ENCODE results near the gene EIF4H.
"Not testable (repeated sequence)": the region's sequence is repeated elsewhere in the genome, so short reads cannot be mapped to it uniquely, and the experiment has no call there.

Gene EIF4H

DNA sequence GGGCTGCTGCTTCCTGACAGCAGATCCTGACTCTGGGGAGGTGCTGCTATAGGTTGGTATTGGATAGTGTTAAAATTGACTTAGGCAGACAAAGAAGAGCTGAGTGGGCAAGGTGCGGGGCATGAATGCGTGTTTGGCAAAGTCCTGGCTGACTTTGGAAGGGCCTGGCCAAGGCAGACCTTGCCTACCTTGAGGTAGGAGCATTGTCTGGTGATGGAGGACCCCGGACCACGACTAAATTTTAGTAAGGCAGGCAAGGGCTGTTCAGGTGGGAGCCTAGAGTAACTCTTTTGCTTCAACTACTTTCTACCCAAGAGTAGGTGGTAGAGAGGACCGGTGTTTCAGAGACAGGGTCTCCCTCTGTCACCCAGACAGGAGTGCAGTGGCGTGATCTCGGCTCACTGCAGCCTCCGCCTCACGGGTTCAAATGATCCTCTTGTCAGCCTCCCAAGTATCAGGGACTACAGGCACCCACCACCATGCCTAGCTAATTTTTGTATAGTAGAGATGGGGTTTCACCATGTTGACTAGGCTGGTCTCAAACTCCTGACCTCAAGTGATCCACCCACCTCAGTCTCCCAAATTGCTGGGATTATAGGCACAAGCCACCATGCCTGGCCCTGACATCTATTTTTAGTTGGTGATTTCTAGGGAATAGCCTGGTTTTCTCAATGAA is 23.4 kb downstream of the EIF4H start:
- no peak for DNase-seq (ENCODE audit: low read depth in 1 of 2, low spot score in 1 of 2)

DNA sequence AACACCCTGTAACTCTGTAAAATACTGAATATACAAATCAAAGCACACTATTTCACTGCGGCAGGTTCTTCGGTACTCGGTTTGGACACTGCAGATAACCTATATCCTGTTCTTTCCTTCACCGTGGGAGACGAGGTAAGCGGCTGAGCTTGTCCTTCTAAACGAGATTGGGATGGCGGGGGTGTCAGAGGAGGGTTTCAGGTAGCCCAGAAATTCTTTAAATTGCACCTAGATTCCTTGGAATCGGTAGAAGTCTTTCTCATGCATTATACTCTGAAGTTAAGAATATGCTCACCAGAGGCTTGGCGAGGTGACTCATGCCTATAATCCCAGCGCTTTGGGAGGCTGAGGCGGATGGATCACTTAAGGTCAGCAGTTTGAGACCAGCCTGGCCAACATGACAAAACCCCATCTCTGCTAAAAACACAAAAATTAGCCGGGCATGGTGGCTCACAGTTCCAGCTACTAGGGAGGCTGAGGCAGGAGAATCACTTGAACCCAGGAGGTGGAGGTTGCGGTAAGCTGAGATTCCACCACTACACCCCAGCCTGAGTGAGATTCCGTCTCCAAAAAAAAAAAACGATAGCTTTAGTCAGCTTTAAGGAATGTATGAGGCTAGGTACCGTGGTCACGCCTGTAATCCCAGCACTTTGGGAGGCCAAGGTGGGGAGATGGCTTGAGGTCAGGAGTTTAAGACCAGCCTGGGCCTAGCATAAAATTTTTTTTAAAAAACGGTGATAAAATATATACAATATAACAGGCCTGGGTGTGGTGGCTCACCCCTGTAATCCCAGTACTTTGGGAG is 25.6 kb downstream of the EIF4H start:
- no peak for DNase-seq (ENCODE audit: low read depth in 1 of 2, low spot score in 1 of 2)

DNA sequence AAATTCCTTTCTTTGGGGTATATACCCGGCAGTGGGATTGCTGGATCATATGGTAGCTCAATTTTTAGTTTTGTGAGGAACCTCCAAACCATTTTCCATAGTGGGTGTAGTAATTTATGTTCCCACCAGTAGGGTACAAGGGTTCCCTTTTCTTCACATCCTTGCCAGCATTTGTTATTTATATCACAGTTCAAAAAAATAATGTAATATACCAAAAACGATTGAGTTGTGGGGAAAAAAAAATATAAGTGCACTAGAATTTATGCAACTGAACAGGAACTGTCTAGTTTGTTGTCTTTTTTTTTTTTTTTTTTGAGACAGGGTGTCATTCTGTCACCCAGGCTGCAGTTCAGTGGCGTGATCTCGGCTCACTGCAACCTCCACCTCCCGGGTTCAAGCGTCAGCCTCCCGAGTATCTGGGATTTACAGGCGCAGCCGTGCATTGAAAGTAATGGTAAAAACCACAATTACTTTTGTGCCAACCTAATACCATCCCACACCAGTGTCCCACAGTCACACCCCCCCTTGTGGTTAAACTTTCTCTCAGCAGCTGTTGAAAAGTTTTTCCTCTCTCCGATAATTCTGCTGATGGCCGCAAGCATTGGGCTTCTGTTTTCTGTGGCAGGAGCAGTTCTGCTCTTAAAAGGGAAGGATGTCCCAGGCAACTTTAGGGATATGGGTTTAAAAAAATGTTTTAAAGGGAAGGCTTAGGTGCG is 28.8 kb downstream of the EIF4H start:
- no peak for DNase-seq (ENCODE audit: low read depth in 1 of 2, low spot score in 1 of 2)

DNA sequence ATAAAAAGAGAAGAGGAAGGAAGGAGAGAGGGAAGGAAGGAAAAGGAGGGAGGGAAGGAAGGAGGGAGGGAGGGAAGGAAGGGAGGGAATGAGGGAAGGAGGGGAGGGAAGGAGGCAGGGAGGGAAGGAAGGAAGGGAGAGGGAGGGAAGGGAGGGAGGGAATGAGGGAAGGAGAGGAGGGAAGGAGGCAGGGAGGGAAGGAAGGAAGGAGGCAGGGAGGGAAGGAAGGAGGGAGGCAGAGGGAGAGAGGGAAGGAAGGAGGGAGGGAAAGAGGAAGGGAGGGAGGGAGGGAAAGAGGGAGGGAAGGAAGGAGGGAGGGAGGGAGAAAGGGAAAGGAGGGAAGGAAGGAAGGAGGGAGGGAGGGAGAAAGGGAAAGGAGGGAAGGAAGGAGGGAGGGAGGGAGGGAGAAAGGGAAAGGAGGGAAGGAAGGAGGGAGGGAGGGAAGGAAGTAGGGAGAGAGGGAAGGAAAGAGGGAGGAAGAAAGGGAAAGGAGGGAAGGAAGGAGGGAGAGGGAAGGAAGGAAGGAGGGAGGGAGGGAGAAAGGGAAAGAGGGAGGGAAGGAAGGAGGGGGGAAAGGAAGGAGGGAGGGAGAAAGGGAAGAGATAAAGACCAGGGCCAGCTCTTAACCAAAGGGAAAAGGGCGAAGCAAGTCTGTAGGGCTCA is 29.9 kb downstream of the EIF4H start:
- DNase-seq (ENCODE audit: low read depth in 1 of 2, low spot score in 1 of 2) = no peak

DNA sequence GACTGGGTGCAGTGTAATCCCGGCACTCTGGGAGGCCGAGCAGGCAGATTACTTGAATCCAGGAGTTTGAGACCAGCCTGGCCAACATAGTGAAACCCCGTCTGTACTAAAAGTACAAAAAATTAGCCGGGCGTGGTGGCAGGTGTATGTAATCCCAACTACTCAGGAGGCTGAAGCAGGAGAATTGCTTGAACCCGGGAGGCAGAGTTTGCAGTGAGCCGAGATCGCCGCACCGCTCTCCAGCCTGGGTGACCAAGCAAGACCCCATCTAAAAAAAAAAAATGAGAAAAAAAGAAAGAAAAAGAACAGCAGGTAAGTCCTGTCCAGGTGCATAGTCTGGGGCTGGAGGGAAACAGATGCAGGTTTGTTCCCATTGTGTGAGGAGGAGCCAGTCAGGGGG is 31.9 kb downstream of the EIF4H start:
- DNase-seq (ENCODE audit: low read depth in 1 of 2, low spot score in 1 of 2) = not testable (repeated sequence)

DNA sequence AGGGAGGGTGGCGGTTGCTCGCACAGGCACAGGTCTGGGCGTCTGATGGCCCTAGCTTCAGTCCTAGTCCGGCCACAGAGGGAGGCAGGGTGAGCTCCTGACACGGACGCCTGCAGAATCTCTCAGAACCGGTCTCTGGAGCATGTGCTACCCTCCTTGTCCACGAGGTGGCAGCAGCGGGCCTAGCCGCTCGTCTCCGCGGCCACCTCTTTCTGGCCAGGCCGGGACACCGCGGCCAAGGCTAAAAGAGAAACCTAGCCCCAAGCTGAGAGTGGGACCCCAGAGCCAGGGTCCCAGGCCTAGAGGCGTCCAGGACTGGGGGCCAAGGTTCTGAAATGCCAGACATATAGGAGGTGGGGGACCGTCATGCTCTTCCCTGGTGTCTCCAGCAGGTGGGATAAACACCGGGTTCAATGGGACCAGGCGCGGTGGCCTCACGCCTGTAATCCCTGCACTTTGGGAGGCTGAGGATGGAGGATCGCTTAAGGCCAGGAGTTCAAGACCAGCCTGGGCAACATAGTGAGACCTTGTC is 32.5 kb downstream of the EIF4H start:
- peak; percentile 63 to 72 for DNase-seq (ENCODE audit: low read depth in 1 of 2, low spot score in 1 of 2)

DNA sequence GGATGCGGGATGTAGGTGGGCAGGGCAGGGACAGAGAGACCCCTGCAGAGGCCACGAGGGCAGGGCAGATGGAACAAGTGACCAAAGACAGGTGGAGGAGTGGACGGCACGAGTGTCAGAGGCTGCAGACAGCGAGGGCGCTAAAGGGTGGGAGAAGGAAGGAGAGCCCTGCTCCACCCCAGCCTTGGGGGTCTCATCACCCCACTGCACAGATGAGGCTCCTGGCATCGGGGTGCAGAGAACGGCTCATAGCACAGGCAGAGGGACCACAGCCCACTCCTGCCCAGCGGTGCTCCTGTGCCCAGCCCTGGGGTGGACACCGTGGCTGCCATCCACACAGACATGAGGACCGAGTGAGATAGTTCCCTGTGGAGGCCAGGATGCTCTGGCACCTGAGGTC is 33.4 kb downstream of the EIF4H start:
- DNase-seq (ENCODE audit: low read depth in 1 of 2, low spot score in 1 of 2) = no peak

DNA sequence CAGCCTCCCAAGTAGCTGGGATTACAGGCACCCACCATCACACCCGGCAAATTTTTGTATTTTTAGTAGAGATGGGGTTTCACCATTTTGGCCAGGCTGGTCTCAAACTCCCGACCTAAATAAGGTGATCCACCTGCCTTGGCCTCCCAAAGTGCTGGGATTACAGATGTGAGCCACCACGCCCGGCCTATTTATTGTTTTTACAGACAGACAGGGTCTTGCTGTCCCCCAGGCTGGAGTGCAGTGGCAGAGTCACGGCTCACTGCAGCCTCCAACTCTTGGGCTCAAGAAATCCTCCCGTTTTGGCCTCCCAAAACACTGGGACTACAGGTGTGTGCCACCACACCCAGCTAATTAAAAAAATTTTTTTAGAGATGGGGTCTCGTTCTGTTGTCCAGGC is 34.1 kb downstream of the EIF4H start:
- not testable (repeated sequence) for DNase-seq (ENCODE audit: low read depth in 1 of 2, low spot score in 1 of 2)

DNA sequence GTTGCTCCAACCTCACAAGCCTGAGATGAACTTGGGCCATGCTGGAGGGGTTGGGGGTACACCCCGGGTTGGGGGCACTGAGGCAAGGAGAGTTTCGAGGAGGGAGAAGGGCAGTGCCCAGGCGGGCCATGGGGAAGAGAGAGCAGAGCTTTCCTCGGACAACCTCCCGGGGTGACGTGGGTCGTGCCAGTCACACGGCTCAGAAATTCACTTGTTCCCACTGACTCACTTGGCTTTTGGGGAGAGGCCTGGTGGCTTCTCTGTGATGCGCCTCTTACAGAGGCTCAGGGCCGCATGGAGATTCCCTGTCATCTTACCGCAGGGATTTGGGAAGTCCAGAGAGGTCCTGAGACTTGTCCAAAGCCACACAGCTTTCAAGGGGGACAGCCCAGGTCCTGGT is 38.5 kb downstream of the EIF4H start:
- no peak for DNase-seq (ENCODE audit: low read depth in 1 of 2, low spot score in 1 of 2)

DNA sequence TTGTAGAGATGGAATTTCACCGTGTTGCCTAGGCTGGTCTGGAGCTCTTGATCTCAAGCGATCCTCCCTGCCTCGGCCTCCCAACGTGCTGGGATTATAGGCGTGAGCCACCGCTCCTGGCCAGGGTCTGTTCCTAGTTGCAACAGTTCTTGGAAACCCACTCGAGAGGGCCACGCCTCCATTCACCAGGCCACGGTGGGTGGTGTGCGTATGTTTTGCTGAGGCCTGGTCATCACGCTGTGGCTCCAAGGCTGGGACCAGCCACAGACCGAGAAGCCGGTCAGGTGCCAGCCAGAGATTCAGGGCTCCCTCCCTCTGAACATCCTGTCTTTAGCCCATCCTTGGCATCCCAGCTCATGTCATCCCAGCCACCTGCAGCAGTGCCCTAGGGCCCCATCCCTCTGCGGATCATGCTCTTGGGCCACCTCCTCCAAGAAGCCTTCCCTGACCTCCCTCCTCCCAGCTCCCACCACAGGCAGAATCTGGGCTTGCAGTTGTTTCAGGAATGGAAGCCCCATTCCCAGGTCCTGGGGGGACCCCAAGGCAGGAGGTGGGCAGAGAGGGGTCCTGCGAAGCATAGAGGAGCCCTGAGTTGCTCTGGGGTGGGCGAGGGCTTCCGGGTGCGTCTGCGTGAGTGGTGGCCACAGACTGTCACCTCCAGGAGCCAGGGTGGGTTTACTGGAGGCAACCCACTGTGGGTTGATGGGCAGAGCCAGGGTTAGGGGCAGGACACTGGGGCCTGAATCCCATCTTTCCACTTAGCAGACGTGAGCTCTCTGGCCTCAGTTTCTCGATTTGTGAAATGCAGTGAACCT is 40.9 kb downstream of the EIF4H start:
- DNase-seq (ENCODE audit: low read depth in 1 of 2, low spot score in 1 of 2) = no peak

DNA sequence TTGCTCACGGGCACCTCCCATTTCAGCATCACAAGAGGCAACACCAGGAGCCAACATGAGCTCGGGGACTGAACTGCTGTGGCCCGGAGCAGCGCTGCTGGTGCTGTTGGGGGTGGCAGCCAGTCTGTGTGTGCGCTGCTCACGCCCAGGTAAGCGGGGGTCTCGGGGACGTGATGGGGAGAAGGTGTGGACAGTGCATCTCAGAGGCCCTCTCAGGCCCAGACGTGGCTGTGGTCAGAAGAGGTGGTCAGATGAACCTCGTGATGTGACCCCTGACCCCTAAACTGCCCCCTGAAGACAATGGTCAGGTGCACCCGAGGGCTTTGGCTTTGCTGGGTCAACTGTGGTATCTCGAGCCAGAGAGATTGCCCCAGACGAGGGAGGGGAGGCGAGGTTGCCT is 41.8 kb downstream of the EIF4H start:
- no peak for DNase-seq (ENCODE audit: low read depth in 1 of 2, low spot score in 1 of 2)

DNA sequence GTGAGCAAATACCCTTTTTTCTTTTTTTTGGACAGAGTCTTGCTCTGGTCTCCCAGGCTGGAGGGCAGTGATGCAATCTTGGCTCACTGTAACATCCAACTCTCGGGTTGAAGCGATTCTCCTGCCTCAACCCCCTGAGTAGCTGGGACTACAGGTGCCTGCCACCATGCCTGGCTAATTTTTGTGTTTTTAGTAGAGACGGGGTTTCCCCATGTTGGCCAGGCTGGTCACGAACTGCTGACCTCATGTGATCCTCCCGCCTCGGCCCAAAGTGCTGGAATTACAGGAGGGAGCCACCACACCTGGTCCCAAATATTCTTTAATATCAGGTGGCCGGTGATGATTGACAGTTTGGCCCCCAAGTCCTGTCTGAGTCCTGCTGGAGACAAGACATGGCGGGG is 42.2 kb downstream of the EIF4H start:
- DNase-seq (ENCODE audit: low read depth in 1 of 2, low spot score in 1 of 2) = no peak

DNA sequence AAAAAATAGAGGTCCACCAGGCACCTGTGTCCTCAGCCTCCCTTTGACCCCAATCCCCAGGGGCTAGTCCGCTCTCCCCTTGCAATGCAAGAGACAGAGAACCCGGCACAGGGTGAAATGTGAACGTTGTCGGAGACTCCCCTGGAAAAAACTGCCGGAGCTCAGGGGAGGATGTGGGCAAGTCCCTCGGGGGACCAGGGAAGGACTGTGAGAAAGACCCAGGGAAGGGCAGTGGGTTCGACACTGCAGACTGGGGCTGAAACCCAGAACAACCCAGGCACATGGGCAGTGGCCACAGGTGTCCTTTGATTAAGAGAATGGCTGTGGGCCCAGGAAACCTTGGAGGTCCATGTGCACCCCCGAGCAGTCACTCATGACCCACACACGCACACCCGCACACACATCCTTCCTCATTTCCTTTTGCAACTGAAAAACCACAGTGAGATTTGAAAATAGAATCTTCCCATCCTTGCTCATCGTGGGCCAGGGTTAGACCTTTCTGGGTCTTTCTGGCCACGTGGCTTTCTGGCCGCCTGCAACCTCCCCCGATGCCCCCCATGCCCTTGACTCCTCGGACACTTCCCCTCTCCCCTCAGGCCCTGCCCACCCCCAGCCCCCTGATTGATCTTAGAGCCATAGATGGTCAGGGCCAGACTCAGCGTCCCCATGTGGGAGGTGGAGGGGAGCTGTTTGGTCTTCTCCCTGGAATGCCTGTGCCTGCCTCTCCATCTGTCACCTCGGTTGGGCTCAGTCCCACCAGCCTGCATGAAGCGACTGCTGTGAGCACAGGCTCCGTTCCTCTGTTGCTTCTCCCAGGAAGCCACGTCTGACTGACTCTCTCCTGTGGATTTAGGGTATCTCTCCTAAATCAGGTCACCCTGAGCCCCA is 43.5 kb downstream of the EIF4H start:
- DNase-seq (ENCODE audit: low read depth in 1 of 2, low spot score in 1 of 2) = no peak

DNA sequence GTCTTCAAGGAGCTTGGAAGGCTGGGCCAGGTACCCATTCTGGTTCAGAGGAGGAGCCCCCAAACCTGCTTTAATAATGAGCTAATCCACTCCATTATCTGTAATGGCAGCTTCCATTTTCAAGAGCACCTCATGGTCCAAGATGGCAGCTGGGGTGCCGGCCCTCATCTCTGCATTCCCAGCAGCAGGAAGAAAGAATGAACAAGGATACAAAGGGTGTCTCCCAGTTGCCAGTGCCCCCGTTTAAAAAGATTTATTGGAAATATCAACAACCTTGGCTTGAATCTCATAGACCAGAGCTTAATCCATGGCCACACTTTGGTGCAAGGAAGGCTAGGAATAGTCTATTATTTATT is 44.2 kb downstream of the EIF4H start:
- no peak for DNase-seq (ENCODE audit: low read depth in 1 of 2, low spot score in 1 of 2)

DNA sequence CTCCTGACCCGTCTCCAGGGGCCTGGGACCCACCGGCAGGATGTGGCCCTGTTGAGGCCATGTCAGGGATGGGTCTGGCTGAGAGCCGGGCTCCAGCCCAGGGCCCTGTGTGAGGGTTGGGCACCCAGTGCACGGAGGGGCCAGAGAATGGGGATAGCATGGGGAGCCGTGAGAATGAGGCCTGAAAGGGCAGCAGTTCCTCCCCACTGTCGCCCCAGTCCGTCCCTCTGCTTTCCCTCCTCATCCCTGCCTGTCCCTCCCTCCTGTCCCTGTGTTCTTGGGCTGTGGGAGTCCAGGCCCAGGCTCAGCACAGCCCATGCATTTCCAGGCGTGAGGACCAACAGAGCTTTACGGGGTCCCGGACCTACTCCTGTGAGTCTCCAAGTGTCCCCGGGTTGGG is 45.3 kb downstream of the EIF4H start:
- no peak for DNase-seq (ENCODE audit: low read depth in 1 of 2, low spot score in 1 of 2)

DNA sequence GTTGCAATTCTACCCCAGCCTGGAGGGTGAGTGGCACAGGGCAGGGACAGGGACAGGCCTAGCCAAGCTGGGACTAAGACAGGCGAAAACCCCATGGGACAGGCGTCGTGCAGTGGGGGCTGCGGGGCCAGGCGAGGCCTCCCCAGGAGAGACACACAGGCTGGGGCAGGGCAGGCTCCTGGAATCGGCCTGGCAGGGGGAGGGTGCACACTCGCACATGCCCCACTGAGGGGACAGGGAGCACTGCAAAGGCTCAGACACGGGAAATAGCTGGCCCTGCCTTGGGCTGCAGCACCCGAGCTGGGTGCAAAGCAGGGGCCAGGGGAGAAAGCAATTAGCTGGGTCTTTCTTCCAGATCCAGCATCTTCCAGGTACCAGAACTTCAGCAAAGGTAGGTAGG is 46.1 kb downstream of the EIF4H start:
- no peak for DNase-seq (ENCODE audit: low read depth in 1 of 2, low spot score in 1 of 2)

DNA sequence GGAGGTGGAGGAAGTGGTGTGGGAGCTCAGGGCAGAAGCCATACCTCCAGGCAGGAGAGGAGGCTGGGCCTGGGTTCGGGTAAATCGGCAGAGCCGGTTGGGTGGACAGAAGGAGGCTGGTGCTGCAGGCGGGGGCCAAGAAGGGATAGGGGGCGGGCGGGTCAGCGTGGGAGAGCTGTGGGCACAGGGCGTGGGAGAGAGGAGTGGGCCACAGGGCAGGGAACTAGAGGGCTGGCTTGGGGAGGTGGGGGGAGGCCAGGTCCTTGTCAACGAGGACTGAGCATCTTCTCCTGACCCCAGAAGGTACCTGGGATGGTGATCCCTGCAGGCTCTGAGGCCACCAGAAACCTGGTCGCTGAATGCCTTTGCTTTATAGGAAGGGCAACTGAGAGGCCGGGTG is 47.6 kb downstream of the EIF4H start:
- DNase-seq (ENCODE audit: low read depth in 1 of 2, low spot score in 1 of 2) = no peak

DNA sequence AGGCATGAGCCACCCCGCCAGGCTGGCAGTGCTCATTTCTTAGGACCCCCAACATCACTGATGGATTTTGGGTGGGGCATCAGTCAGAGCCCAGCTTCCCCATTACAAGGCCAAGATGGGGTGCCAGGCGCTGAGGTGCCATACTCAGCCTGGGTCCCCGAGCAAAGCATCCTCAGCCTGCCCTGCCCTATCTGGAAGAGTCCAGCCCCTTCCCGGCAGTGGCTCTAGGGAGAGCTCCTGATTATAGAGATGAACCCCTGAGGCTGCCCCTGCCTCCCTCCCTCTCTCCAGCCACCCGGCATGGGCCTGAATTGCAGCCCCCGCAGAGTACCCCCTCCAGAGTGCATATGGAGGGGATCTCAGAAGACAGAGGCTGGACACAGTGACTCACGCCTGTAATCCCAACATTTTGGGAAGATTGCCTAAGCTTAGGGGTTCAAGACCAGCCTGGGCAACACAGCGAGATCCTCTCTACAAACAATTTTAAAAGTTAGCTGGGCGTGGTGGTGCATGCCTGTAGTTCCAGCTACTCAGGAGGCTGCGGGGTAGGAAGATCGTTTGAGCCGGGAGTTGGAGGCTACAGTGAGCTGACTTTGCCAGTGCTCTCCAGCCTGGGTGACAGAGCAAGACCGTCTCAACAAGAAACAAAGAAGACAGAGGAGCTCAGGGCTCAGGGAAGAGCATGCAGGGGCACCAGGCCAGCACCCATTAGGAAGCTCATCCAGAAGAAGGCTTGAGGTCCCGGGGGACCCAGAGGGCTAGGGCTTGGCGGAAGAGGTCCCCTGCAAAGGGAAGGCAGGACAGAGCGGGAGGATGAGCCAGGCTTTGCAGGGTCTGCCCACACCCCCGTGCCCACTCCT is 48.9 kb downstream of the EIF4H start:
- no peak for DNase-seq (ENCODE audit: low read depth in 1 of 2, low spot score in 1 of 2)

Data from activated CD4-positive, alpha-beta T cell treated with anti-CD3 and anti-CD28 coated beads, Interleukin-2, amount 50 U/mL, for 24 hours (primary cell).